HG02798 (cell line): ENCODE results near the gene YJU2.
"Not testable (repeated sequence)": the region's sequence is repeated elsewhere in the genome, so short reads cannot be mapped to it uniquely, and the experiment has no call there.

Experiments used
- ATAC-seq: cut with Tn5 transposase; IDR thresholded peaks from one replicate; pipeline ENCODE4 v1.9.1; 2021; ENCODE audit warnings: mild to moderate bottlenecking; ENCODE audit not compliant: unreplicated experiment, poor library complexity

YJU2 gene

DNA sequence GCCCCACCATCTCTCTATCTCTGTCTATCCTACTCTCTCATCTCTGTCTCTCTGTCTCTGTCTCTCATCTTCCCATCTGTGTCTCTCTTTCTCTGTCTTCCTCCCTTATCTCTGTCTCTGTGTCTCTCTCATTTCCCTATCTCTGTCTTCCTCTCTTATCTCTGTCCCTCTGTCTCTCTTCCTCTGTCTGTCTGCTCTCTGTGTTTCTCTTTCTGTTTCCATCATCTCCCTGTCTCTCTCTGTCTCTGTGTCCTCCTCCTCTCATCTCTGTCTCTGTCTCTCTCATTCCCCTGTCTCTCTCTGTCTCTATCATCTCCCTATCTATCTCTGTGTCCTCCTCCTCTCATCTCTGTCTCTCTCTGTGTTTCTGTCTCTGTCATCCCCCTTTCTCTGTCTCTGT is 19.1 kb upstream of the YJU2 start:
- no peak for ATAC-seq

DNA sequence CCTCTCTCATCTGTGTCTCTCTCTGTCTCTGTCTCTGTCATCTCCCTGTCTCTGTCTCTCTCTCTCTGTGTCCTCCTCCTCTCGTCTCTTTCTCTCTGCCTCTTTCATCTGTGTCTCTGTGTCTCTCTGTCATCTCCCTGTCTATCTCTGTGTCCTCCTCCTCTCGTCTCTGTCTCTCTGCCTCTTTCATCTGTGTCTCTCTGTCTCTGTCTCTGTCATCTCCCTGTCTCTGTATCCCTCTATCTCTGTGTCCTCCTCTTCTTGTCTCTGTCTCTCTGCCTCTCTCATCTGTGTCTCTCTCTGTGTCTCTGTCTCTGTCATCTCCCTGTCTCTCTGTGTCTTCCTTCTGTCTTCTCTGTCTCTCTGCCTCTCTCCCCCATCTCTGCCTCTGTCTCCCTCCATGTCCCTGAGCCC is 18.1 kb upstream of the YJU2 start:
- ATAC-seq, result no peak

DNA sequence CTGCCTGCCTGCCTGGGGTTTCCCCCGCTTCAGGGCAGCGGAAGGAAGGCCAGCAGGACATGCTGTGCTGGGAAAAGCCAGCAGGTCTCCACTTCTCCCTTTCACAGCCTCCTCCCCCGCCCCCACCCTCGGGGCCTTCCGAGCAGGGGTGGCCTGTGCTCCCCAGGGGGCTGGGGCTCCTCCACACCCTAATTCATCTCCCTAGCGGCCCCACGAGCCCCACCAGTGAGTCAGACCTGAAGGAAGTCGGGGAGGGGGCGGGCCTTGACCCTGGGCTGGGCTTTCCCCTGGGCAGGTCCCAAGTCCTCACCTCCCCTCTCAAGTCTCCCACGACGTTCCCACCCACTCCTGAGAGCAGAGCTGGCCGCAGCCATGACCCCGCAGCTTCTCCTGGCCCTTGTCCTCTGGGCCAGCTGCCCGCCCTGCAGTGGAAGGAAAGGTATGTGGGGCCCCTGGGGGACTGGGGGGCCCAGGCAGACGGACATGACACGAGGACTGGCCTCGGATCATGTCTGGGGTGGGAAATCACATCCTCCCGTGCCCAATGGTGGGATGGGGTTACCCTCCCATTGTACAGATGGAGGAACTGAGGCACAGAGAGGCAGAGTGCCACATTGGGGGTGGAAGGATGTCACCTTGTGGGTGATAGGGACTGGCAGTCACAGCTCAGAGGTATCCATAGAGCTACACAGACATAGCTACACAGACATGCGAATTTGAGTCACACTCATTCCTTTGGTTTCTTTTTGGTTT is 17.5 kb upstream of the YJU2 start, which contains the start of gene EBI3:
TSS of gene EBI3 (plus strand) at position 345 of the 753 bp plus-strand sequence. CDS start at position 373, 28 bp downstream.
- ATAC-seq, result peak; percentile 67

DNA sequence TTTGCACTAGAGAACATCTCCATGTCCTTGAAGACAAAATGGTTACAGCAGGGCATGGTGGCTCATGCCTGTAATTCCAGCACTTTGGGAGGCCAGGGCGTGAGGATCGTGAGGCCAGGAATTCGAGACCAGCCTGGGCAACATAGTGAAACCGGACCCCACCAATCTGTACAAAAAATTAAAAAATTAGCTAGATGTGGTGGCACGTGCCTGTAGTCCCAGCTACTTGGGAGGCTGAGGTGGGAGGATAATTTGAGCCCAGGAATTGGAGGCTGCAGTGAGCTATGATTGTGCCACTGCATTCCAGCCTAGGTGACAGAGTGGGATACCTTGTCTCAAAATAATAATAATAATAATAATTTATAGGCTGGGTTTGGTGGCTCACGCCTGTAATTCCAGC is 16.6 kb upstream of the YJU2 start:
- not testable (repeated sequence) for ATAC-seq

DNA sequence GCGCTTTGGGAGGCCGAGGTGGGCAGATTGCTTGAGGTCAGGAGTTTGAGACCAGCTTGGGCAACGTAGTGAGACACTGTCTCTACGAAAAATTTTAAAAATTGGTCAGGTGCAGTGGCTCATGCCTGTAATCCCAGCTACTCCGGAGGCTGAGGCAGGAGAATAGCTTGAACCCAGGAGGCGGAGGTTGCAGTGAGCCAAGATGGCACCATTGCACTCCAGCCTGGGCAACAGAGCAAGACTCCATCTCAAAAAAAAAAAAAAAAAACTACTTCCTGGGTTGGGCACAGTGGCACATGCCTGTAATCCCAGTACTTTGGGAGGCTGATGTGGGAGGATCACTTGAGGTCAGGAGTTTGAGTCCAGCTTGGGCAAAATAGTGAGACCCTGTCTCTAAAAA is 15.4 kb upstream of the YJU2 start:
- not testable (repeated sequence) for ATAC-seq

DNA sequence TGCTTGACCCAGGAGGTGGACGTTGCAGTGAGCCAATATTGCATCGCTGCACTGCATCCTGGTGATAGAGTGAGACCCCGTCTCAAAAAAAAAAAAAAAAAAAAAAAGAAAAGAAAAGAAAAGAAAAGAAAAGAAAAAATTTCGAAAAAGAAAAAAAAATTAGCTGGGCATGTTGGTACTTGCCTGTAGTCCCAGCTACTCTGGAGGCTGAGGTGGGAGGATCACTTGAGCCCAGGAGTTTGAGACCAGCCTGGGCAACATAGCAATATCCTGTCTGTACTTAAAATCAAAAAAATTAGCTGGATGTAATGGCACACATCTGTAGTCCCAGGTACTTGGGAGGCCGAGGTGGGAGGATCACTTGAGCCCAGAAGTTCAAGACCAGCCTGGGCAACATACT is 14.7 kb upstream of the YJU2 start:
- not testable (repeated sequence) for ATAC-seq

DNA sequence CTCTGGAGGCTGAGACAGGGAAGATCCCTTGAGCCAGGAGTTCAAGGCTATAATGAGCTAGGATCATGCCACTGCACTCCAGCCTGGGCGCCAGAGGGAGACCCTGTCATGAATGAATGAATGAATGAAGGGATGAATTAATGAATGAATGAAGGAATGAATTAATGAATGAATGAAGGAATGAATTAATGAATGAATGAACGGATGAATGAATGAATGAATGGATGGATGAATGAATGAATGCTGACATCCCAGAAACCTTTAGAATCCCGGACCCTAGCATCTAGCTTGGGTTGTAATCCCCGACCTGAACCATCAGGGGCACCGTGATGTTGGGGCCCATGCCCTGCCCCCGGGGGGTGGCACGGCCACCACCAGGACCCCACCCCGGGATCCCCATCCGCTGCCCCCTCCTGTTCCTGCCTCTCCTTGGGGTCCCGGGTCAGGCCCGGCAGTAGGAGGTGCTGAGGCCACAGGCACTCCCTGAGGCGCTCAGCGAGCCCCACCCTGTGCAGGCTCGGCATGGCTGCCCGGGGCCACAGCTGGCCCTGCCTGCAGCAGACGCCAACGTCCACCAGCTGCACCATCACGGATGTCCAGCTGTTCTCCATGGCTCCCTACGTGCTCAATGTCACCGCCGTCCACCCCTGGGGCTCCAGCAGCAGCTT is 14.1 kb upstream of the YJU2 start:
- ATAC-seq, result no peak

DNA sequence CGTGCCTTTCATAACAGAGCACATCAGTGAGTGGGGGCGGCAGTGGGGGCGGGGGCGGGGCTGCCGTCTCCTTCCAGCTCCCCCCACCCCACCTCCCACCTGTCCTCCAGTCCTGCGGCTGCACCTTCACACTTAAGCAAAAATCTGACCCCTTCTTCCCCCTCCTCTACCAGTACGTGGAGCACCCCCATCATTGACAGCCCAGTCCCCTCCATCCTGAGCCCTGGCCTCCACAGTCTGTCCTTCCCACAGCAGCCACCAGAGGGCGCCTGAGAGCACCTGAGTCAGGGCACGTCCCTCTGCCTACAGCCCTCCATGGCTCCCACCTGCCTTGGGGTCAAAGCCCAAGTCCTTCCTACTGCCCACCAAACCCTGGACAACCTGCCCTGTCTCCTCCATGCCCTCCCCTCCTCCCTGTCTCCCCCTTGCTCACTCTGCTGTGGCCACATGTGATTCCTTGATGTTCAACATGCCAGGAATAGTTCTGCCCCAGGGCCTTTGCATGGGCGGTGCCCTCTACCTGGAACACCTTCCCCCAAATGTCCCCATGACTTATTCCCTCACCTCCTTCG is 13.5 kb upstream of the YJU2 start:
- ATAC-seq, result no peak

DNA sequence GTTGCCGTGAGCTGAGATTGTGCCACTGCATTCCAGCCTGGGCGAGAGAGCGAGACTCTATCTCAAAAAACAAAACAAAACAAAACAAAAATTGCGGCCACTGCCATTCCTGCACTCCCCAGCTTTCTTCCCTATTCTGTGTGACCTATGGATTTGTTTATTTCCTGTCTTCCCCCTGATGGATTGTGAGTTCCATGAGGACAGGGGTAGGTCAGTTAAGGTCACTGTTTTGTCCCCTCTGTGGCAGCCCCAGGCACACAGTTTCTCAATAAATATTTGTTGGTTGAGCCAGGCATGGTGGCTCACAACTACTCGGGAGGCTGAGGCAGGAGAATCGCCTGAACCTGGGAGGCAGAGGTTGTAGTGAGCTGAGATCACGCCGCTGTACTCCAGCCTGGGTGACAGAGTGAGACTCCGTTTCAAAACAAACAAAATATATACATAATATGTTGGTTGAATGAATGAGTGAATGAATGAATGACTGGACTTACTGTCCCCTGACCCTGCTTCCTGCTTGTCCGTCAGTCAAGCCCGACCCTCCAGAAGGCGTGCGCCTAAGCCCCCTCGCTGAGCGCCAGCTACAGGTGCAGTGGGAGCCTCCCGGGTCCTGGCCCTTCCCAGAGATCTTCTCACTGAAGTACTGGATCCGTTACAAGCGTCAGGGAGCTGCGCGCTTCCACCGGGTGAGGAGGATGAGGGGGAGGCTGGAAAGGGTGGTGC is 12.6 kb upstream of the YJU2 start:
- no peak for ATAC-seq

DNA sequence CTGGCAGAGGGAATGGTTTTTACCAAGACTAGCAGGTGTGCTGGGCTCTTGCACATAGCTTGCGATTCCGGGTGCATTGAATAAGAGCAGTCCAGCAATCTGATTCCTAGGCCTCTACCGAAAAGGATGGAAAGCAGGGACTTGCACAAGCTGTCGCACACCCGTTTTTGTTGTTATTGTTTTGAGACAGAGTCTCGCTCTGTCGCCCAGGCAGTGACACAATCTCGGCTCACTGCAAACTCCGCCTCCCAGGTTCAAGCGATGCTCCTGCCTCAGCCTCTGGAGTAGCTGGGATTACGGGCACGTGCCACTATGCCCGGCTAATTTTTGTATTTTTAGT is 12.0 kb upstream of the YJU2 start:
- ATAC-seq, result no peak

DNA sequence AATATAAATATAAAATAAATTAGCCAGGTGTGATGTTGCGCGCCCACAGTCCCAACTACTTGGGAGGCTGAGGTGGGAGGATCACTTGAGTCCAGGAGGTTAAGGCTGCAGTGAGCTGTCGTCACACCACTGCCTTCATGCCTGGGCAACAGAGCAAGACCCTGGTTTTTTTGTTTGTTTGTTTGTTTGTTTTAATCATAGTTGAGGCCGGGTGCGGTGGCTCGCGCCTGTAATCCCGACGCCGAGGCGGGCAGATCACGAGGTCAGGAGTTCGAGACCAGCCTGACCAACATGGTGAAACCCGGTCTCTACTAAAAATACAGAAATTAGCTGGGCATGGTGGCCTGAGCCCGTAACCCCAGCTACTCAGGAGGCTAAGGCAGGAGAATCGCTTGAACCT is 9.4 kb upstream of the YJU2 start:
- not testable (repeated sequence) for ATAC-seq

DNA sequence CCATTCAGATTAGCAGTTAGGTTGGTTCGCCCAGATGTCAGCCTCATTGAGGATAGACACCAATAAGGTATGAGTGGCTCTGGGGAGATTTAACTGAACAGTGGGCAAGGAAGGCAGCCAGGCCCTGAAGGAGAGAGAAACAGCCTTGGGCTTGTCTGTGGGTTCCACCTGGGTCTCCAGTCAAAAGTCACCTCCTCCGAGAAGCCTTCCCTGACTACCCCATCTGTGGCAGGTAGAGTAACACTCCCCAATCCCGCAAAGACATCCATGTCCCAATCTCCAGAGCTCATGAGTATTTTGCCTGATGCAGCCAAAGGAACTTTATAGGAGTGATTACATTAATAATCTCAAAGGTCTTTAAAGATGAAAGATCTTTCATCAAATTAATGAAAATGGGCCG is 8.0 kb upstream of the YJU2 start:
- no peak for ATAC-seq

DNA sequence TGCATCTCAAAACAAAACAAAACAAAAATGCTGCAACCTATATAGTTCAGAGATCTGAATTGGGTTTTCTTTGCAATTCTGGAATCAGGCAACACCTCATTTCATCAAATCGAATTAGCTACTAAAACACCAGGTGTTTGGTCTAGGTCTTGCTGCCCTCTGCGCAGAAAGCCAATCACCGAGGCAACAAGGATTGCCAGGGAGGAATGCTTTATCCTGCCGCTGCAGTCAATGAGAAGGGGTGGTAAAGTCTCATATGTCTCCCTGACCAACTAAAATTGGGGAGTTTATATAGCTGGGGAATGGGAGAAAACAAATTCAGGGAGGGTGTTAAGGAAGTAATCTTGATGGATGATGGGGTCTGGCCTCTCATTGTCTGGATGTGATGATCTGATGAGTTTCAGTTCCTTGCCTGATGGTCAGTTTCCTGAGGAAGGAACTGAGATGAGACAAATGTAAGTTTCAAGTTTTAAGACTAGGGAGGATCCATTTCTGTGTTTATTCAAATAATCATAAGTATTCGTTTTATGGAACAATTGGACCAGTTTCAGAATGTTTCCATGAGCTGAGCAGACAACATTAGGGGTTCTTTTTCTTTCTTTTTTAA is 5.0 kb upstream of the YJU2 start:
- ATAC-seq, result no peak

DNA sequence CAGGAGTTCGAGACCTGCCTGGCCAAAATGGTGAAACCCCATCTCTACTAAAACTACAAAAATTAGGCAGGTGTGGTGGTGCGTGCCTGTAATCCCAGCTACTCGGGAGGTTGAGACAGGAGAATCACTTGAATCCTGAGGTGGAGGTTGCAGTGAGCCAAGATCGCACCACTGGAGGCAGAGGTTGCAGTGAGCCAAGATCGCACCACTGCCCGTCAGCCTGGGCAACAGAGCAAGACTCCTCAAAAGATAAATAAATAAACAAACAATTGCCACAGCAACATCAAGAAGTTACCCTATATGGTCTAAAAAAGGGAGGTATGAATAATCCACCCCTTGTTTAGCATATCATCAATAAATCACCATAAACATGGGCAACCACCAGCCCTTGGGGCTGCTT is 942 bp upstream of the YJU2 start:
- ATAC-seq, result not testable (repeated sequence)

DNA sequence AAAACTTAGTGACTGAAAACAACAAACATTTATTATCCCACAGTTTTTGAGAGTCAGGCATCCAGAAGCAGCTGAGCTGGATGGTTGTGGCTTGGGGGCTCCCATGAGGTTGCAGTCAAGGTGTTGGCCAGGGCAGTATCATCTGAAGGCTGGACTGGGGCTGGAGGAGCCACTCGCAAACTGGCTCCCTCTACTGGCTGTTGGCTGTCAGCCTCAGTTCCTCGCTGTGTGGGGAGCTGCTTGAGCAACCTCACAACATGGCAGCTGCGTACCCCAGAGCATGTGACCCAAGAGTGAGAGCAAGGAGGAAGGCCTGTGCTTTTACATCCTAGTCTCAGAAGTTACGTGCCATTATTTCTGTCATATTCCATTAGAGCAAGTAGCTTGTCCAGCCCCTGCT is 9.7 kb downstream of the YJU2 start:
- ATAC-seq, result no peak

DNA sequence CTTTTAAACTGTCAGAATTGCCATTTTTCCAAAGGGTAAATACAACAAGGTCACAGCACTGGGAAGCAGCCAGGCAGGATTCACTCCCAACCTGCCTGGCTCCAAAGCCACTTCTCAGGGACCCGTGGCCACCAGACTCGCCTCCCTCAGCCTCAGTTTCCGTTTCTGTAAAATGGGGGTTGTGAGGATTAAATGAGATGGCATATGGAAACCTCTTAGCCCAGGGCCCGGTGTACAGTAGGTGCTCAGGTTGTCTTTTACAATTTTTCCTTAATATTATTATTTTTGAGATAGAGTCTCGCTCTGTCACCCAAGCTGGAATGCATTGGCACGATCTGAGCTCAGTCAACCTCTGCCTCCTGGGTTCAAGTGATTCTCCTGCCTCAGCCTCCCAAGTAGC is 10.1 kb downstream of the YJU2 start:
- no peak for ATAC-seq

DNA sequence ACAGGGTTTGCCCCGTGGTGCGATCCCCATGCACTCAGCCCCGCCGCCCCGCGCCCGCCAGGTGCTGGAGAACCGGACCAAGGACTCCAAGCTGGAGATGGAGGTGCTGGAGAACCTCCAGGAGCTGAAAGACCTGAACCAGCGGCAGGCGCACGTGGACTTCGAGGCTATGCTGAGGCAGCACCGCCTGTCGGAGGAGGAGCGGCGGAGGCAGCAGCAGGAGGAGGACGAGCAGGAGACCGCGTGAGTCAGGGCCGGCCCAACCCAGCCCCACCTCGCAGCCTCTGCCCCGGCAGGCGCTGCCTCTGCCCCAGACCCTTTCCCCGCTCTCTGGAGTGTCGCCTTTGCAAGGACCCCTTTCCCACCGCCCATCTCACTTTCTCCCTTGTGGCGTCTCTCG is 11.3 kb downstream of the YJU2 start:
- ATAC-seq, result no peak

DNA sequence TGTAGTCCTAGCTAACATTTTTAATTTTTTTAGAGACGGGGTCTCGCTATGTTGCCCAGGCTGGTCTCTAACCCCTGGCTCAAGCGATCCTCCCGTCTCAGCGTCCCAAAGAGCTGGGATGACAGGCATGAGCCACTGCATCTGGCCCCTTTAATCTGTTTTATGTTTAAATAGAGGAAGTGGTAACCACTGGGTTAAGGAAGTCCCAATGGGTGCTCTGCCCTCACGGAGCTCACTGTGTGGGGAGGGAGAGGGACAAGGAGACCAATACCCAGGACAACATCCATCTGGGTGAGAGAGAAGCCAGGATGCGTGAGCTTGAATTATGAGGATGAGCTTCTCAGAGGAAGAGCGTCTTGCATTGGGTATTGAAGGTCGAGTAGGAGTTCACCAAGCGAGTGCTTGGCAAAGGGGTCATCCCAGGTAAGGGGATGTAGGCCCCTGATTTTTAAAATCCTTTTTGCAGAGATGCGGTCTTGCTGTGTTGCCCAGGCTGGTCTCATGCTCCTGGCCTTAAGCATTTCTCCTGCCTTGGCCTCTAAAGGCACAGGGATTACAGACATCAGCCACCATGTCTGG is 13.8 kb downstream of the YJU2 start:
- ATAC-seq, result no peak

DNA sequence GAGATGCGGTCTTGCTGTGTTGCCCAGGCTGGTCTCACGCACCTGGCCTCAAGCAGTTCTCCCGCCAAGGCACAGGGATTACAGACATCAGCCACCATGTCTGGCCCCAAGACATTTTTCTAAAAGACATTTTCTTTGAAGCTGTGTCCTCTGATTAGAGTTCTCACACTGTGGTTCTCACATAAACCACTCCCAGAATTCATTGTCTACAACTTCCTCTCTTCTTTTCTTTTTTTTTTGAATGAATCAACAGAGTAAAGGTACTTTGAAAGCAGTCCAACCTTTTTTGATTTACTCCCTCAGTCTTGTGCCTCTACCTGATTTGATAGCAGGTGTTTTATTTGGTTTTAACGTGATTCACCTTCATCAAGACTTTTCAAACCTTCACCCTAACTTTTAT is 17.9 kb downstream of the YJU2 start:
- no peak for ATAC-seq

DNA sequence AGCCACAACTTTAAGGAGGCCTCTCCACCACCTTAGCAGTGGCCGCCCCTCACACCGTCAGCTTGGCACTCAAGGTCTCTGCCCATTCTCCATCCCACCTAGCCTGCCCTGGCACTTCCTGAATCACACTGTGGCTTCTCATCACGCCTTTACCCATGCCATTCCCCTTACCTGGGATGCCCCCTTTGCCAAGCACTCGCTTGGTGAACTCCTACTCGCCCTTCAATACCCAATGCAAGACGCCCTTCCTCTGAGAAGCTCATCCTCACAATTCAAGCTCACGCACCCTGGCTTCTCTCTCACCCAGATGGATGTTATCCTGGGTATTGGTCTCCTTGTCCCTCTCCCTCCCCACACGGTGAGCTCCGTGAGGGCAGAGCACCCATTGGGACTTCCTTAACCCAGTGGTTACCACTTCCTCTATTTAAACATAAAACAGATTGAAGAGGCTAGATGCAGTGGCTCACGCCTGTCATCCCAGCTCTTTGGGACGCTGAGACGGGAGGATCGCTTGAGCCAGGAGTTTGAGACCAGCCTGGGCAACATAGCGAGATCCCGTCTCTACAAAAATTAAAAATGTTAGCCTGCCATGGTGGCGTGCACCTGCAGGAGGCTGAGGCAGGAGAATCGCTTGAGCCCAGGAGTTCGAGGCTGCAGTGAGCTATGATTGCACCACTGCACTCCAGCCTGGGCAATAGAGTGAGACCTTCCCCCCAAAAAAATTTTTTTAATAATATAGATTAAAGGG is 19.5 kb downstream of the YJU2 start:
- ATAC-seq, result no peak
